Neural cell (in vitro differentiated cells): ENCODE data around the gene ARSB. TPM values are rescaled to one million over a fixed set of nuclear protein-coding genes. Genes with fewer than 3 reads are reported as not detected.

Experiments used
- H2AFZ ChIP-seq: fragments of 200-600, 300-800 bp; sonication (generic), shearing (Covaris generic); 2 replicates; pipeline ENCODE4 v1.6.0; 2014; ENCODE audit warnings: low read depth, mild to moderate bottlenecking, antibody characterized with exemption, low read length, moderate library complexity
- H3F3A ChIP-seq: fragments of 200-600 bp; shearing (Covaris generic); 2 replicates; pipeline ENCODE4 v1.6.1; 2016; ENCODE audit warnings: mild to moderate bottlenecking, moderate library complexity, mixed read lengths, antibody characterized with exemption, low read length; ENCODE audit not compliant: insufficient read depth, poor library complexity, severe bottlenecking
- H3K27ac ChIP-seq: fragments of 200-600, 300-800 bp; sonication (generic), shearing (Covaris generic); 2 replicates; pipeline ENCODE4 v1.5.1; 2014; ENCODE audit warnings: mild to moderate bottlenecking, low read length, moderate library complexity
- H3K27me3 ChIP-seq: fragments of 300-800, 200-600 bp; sonication (generic), shearing (Covaris generic); 2 replicates; pipeline ENCODE4 v1.6.0; 2014; ENCODE audit warnings: mild to moderate bottlenecking, low read depth, low read length, moderate library complexity; ENCODE audit not compliant: insufficient read depth
- H3K36me3 ChIP-seq: fragments of 300-800, 200-600 bp; sonication (generic), shearing (Covaris generic); 2 replicates; pipeline ENCODE4 v1.5.1; 2014; ENCODE audit warnings: mild to moderate bottlenecking, antibody characterized with exemption, low read length, moderate library complexity; ENCODE audit not compliant: insufficient read depth
- H3K4me2 ChIP-seq: fragments of 300-800, 200-600 bp; sonication (generic), shearing (Covaris generic); 2 replicates; pipeline ENCODE4 v1.6.0; 2014; ENCODE audit warnings: mild to moderate bottlenecking, low read length
- H3K4me3 ChIP-seq: fragments of 300-800, 200-600 bp; sonication (generic), shearing (Covaris generic); 2 replicates; pipeline ENCODE4 v1.5.1; 2014; ENCODE audit warnings: mild to moderate bottlenecking, low read length, moderate library complexity
- H3K79me2 ChIP-seq: fragments of 200-600 bp; shearing (Covaris generic); replicated peaks from 2 replicates; pipeline ENCODE4 v1.6.0; 2014; ENCODE audit warnings: mild to moderate bottlenecking, low read length, moderate library complexity; ENCODE audit not compliant: insufficient read depth
- H3K9ac ChIP-seq: fragments of 300-800, 200-600 bp; sonication (generic), shearing (Covaris generic); 2 replicates; pipeline ENCODE4 v1.6.1; 2016; ENCODE audit warnings: mild to moderate bottlenecking, low read length, mixed read lengths
- H3K9me2 ChIP-seq: fragments of 200-600 bp; shearing (Covaris generic); 2 replicates; pipeline ENCODE4 v1.6.1; 2016; ENCODE audit warnings: mild to moderate bottlenecking, low read length, mixed read lengths; ENCODE audit not compliant: insufficient read depth
- H3K9me3 ChIP-seq: fragments of 200-600, 300-800 bp; sonication (generic), shearing (Covaris generic); 2 replicates; pipeline ENCODE4 v1.6.1; 2016; ENCODE audit warnings: mild to moderate bottlenecking, mixed run types, low read length, moderate library complexity, mixed read lengths
- H4K20me1 ChIP-seq: fragments of 200-600 bp; shearing (Covaris generic); 2 replicates; pipeline ENCODE4 v1.6.1; 2016; ENCODE audit warnings: mild to moderate bottlenecking, mixed run types; ENCODE audit not compliant: insufficient read depth
- EP300 ChIP-seq: fragments of 450-650 bp; conservative IDR thresholded peaks from 2 replicates; pipeline ENCODE4 v1.6.1; 2014; ENCODE audit warnings: antibody characterized with exemption, mild to moderate bottlenecking, moderate library complexity; ENCODE audit not compliant: poor library complexity, severe bottlenecking
- EZH2 ChIP-seq: fragments of 200-600, 300-800 bp; shearing (Covaris generic), sonication (generic); IDR thresholded peaks from 2 replicates; pipeline ENCODE4 v1.6.1; 2014; ENCODE audit warnings: antibody characterized with exemption, low read length, borderline replicate concordance, mild to moderate bottlenecking; ENCODE audit not compliant: insufficient read depth, poor library complexity, severe bottlenecking
- MXI1 ChIP-seq: fragments of 450-650 bp; conservative IDR thresholded peaks from 2 replicates; pipeline ENCODE4 v1.6.1; 2014; ENCODE audit warnings: antibody characterized with exemption, mild to moderate bottlenecking; ENCODE audit not compliant: poor library complexity, severe bottlenecking
- POLR2AphosphoS5 ChIP-seq: IDR thresholded peaks from 2 replicates; pipeline ENCODE4 v1.6.1; 2012
- RAD21 ChIP-seq: fragments of 450-650 bp; conservative IDR thresholded peaks from 2 replicates; pipeline ENCODE4 v1.6.1; 2014; ENCODE audit warnings: antibody characterized with exemption, mild to moderate bottlenecking, moderate library complexity
- SMC3 ChIP-seq: fragments of 450-650 bp; conservative IDR thresholded peaks from 2 replicates; pipeline ENCODE4 v1.6.1; 2014; ENCODE audit warnings: antibody characterized with exemption, mild to moderate bottlenecking, moderate library complexity; ENCODE audit not compliant: poor library complexity
- TAF1 ChIP-seq: IDR thresholded peaks from 2 replicates; pipeline ENCODE4 v1.6.1; 2012; ENCODE audit warnings: low read depth
- polyA plus RNA-seq: library from polyadenylated mRNA; depleted of rRNA; stranded (reverse); fragments of >200 nt; gene quantifications from 2 replicates; pipeline ENCODE4 v1.2.3, GENCODE V29; 2014
- TF ChIP-seq, protein P1 (sequence below): fragments of 450-650 bp; IDR thresholded peaks from 2 replicates; pipeline ENCODE4 v1.5.1; 2014; ENCODE audit warnings: antibody characterized with exemption, mild to moderate bottlenecking, moderate library complexity; ENCODE audit not compliant: poor library complexity, severe bottlenecking
- TF ChIP-seq, protein P2 (sequence below): IDR thresholded peaks from 2 replicates; pipeline ENCODE4 v1.6.1; 2012; ENCODE audit warnings: borderline replicate concordance

The ARSB gene
- polyA plus RNA-seq, 1 donor from 2014 or later: 8.7 TPM

DNA sequence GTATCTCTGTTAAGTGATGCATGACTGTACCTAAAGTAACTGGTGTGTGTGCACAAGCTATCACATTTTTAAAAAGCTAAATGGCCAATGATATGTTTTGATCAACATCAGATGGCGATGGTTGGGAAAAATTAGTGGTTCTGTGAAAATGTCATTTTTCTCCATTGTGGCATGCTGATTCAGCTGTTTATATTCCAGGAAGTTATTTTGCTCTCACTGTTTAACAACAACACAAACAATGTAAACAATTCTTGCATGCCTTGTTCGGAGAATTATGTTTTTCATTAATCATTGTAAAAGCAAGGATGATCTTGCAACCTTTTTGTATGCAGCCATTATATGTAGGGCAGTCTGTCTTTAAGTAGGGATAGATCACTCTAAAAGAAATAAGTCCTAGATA, 230.5 kb downstream of the ARSB start:
- Histone ChIP-seq H3K4me3 (no peak overlapping the region), H3K27me3 (no peaks in the 10 kb centered on the region), H2AFZ (no peak overlapping the region), H3K36me3 (no peaks in the 10 kb centered on the region), H4K20me1 (no peaks in the 10 kb centered on the region), H3K4me2 (no peak overlapping the region), H3K9me2 (no peaks in the 10 kb centered on the region), H3F3A (no peaks in the 10 kb centered on the region), H3K27ac (no peak overlapping the region), H3K9me3 (no peaks in the 10 kb centered on the region), H3K79me2 (no peaks in the 10 kb centered on the region), H3K9ac (no peak overlapping the region)
- TF ChIP-seq MXI1 (no peak), EZH2 (no peak), EP300 (no peak), RAD21 (no peak), SMC3 (no peak), TAF1 (no peak), POLR2AphosphoS5 (no peak)
- TF ChIP-seq, protein P1, sequence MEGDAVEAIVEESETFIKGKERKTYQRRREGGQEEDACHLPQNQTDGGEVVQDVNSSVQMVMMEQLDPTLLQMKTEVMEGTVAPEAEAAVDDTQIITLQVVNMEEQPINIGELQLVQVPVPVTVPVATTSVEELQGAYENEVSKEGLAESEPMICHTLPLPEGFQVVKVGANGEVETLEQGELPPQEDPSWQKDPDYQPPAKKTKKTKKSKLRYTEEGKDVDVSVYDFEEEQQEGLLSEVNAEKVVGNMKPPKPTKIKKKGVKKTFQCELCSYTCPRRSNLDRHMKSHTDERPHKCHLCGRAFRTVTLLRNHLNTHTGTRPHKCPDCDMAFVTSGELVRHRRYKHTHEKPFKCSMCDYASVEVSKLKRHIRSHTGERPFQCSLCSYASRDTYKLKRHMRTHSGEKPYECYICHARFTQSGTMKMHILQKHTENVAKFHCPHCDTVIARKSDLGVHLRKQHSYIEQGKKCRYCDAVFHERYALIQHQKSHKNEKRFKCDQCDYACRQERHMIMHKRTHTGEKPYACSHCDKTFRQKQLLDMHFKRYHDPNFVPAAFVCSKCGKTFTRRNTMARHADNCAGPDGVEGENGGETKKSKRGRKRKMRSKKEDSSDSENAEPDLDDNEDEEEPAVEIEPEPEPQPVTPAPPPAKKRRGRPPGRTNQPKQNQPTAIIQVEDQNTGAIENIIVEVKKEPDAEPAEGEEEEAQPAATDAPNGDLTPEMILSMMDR: no peak
- TF ChIP-seq, protein P2, sequence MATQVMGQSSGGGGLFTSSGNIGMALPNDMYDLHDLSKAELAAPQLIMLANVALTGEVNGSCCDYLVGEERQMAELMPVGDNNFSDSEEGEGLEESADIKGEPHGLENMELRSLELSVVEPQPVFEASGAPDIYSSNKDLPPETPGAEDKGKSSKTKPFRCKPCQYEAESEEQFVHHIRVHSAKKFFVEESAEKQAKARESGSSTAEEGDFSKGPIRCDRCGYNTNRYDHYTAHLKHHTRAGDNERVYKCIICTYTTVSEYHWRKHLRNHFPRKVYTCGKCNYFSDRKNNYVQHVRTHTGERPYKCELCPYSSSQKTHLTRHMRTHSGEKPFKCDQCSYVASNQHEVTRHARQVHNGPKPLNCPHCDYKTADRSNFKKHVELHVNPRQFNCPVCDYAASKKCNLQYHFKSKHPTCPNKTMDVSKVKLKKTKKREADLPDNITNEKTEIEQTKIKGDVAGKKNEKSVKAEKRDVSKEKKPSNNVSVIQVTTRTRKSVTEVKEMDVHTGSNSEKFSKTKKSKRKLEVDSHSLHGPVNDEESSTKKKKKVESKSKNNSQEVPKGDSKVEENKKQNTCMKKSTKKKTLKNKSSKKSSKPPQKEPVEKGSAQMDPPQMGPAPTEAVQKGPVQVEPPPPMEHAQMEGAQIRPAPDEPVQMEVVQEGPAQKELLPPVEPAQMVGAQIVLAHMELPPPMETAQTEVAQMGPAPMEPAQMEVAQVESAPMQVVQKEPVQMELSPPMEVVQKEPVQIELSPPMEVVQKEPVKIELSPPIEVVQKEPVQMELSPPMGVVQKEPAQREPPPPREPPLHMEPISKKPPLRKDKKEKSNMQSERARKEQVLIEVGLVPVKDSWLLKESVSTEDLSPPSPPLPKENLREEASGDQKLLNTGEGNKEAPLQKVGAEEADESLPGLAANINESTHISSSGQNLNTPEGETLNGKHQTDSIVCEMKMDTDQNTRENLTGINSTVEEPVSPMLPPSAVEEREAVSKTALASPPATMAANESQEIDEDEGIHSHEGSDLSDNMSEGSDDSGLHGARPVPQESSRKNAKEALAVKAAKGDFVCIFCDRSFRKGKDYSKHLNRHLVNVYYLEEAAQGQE: no peak

DNA sequence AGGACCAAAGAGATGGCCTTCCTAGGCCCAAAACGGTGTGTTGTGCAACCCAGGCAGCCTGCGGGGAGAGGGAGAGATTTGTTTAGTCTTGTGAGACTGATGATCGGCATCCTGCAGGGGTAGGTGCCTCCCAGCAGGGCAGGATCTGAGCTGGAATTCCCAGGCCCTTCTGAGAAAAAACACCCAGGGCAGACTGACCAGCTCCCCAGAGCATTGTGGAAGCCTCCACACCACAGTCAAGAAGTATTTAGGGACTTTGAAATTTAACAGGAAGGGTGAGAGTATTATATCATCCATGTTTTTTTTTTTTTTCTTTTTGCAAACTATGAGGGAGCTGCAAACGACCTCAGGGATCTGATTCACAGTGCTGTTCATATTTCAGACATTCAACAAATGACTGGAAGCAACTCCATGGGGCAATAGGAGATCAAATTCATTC, 232.0 kb downstream of the ARSB start:
- TF ChIP-seq TAF1 (no peak), EZH2 (no peak), MXI1 (no peak), RAD21 (no peak), POLR2AphosphoS5 (no peak), EP300 (no peak), SMC3 (no peak)
- TF ChIP-seq, protein P1: no peak
- TF ChIP-seq, protein P2: no peak
- no peak overlapping the region for H3K9ac ChIP-seq

More for the DNA sequence above, 232.0 kb downstream of the ARSB start:
- no peak overlapping the region for H3K27ac ChIP-seq
- H3K9me2 ChIP-seq: no peaks in the 10 kb centered on the region
- H2AFZ ChIP-seq: no peak overlapping the region
- no peaks in the 10 kb centered on the region for H3F3A ChIP-seq
- no peaks in the 10 kb centered on the region for H3K36me3 ChIP-seq
- H3K4me3 ChIP-seq: no peak overlapping the region
- no peaks in the 10 kb centered on the region for H3K27me3 ChIP-seq
- H3K4me2 ChIP-seq: no peak overlapping the region
- no peaks in the 10 kb centered on the region for H4K20me1 ChIP-seq
- H3K79me2 ChIP-seq: no peaks in the 10 kb centered on the region
- H3K9me3 ChIP-seq: no peaks in the 10 kb centered on the region
